Right hindlimb (tissue), 1 donor: ENCODE results near the gene UHMK1.
"Not testable (repeated sequence)": the region's sequence is repeated elsewhere in the genome, so short reads cannot be mapped to it uniquely, and the experiment has no call there.

Experiments used
- DNase-seq: peaks from one replicate; pipeline ENCODE4 v3.0.0-alpha.2; 2018

UHMK1 gene

GRCh38 chr1:162497723-162498495 is at the start of gene UHMK1:
Gene UHMK1 (plus strand): TSS chr1:162497818. CDS start chr1:162498001, 183 bp downstream.
- peak; percentile 93 for DNase-seq

GRCh38 chr1:162454361-162454760 is 43.3 kb upstream of the UHMK1 start:
- not testable (repeated sequence) for DNase-seq

- DNase-seq, result no peak
Observed at GRCh38 chr1:162456323-162456722, 41.3 kb upstream of the UHMK1 start.

- DNase-seq, result no peak
Observed at GRCh38 chr1:162458236-162458635, 39.4 kb upstream of the UHMK1 start.

GRCh38 chr1:162462425-162462824 is 35.2 kb upstream of the UHMK1 start:
- not testable (repeated sequence) for DNase-seq

GRCh38 chr1:162463021-162463420 is 34.6 kb upstream of the UHMK1 start:
- no peak for DNase-seq

GRCh38 chr1:162466797-162467196 is 30.8 kb upstream of the UHMK1 start:
- DNase-seq, result no peak

GRCh38 chr1:162470216-162470615 is 27.4 kb upstream of the UHMK1 start:
- no peak for DNase-seq

GRCh38 chr1:162471290-162471853 is 26.2 kb upstream of the UHMK1 start:
- DNase-seq, result no peak

- DNase-seq, result no peak
Observed at GRCh38 chr1:162475089-162475488, 22.5 kb upstream of the UHMK1 start.

- no peak for DNase-seq
Observed at GRCh38 chr1:162475539-162476185, 22.0 kb upstream of the UHMK1 start.

GRCh38 chr1:162476620-162477019 is 21.0 kb upstream of the UHMK1 start:
- DNase-seq, result no peak

GRCh38 chr1:162485236-162485635 is 12.4 kb upstream of the UHMK1 start:
- no peak for DNase-seq

GRCh38 chr1:162487241-162487640 is 10.4 kb upstream of the UHMK1 start:
- DNase-seq, result no peak

GRCh38 chr1:162488219-162488618 is 9.4 kb upstream of the UHMK1 start:
- DNase-seq, result no peak

GRCh38 chr1:162495531-162496233 is 1.9 kb upstream of the UHMK1 start:
- not testable (repeated sequence) for DNase-seq

- no peak for DNase-seq
Observed at GRCh38 chr1:162497104-162497722, 405 bp upstream of the UHMK1 start.

GRCh38 chr1:162498496-162498810 is 835 bp downstream of the UHMK1 start:
- DNase-seq, result no peak

- no peak for DNase-seq
Observed at GRCh38 chr1:162500805-162501204, 3.2 kb downstream of the UHMK1 start.

- DNase-seq, result no peak
Observed at GRCh38 chr1:162502077-162502476, 4.5 kb downstream of the UHMK1 start.

GRCh38 chr1:162502928-162503327 is 5.3 kb downstream of the UHMK1 start:
- no peak for DNase-seq

- DNase-seq, result no peak
Observed at GRCh38 chr1:162527314-162527713, 29.7 kb downstream of the UHMK1 start.

- DNase-seq, result no peak
Observed at GRCh38 chr1:162530307-162530987, 32.8 kb downstream of the UHMK1 start.
